ENCODE results near the gene TIMM10.
A peak's percentile ranks its signal among the peaks of the same experiment; 100 is the strongest.

The TIMM10 gene

DNA sequence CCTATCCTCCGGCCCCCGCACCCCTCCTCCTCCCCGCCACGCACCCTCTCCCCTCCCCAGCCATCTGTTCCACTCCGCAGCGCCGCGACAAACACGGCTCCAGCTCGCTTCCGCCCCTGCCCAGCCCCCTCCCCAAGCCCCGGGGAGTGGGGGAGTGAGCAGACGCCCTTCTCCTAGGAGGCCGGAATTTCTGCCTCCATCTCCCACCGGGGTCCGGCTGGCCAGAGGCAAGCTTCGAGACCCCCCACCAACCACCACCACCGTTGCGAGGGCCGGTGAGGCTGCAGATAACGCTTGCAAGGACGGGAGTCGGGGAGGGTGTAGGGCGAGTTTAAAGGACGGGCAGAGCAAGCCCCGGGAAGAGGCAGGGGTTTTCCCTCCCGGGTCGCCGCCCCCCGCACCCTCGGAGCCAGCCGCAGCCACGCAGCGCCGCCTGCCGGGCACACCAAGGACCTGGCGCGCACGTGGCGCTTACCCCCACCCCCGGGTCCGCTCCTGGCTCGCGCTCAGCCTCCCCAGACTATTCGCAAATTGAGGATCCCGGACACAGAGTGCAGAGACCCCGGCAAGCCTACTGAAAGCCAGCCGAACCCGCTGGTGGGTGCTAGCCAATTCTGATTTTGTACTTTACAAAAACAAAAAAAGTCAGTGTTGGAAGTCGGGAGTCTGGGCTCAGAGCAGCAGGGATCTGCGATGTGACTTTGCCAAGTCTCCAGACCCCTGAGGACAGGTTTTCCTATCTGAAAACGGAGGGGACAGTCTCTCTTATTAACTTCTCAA lies 47.6 kb downstream of the TIMM10 start:
- DNase-seq = peak; percentile 54

DNA sequence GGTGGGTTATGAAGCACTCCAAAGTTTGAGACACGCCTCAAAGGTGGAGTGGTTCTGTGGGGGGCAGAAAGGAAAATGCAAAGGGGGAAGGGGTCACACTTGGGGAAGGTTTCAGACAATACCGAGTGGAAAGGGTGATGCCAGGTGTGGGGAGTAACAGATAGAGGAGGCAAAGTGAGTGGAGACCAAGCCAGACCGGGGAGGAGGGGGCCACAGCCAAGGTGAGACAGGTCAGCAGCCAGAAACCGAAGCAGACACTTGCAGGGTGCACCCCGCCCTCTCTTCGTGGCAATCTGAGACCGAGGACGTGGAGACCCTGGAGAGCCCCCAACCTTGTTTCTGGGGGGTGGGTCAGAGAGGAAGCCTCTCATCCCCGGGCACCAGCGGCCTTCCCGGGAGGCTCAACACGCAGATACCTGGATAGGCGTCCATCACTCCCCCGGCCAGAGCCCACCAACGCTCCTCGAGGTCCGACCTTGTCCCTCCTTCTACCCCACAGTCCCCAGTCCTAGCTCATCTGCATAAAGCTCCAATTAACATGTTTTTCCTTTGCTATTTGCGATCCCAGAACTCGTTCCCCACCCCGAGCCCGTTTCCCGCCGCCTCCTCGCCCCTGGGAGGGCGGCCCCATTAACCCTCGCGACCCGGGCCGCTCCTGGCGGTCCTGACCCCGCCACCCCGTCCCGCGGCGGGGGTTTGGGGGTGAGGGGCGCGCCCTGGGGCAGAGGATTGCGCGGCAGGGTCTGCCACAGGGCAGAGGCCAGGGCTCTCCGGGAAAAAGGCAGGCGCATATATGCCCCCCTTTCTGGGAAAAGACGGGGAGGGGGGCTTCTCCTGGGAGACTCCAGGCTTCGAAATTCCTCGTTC lies 48.4 kb downstream of the TIMM10 start:
- no peak for DNase-seq

DNA sequence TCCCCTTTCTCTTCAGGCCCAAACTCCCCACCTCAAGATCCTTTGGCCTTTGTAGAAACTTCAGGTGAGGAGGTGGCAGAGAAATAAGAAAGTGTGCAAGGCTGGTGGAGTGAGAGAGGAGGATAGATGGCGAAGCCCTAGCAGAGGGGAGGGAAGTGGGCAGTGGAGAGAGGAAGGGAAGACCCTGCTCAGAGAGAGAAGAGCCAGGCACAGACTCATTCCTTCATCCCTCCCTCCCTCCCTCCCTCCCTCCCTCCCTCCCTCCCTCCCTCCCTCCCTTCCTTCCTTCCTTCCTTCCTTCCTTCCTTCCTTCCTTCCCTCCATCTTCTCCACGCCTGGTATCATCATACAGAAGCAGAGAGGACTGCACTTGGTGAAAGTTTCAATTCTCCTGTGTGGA lies 49.2 kb downstream of the TIMM10 start:
- DNase-seq = no peak

DNA sequence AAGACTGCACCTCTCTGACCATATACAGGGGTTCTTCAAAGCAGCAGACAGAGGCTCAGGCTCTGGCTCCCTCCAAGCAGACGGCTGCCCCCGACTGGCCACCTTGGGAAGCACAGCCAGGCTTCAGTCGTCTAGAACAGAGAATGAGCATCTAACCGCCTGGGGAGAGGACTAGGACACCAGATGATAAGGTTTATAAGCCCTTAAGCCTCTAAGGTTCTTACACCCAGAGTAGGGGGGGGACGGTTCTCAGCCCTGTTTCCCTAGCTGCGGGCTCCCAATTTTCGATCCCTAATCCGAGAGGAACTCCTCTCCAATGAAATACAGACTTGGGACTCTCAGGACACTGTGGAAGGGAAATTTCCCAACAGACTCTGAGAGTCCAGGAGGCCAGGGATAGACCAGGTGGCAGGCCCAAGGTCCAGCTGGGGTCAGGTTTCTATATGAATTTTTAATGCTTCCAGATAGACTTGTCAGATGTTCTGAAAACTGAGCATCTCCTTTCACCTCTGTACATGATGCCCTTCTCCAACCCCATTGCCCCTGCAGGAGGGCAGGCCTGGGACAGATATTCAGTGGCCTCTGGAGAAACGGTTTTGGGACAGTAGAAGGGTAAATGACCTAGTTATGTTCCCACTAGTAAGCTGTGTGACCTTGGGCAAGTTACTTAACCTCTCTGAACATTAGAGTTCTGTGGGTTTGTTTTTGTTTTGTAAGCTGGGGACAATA lies 50.0 kb downstream of the TIMM10 start:
- peak; percentile 63 for DNase-seq

DNA sequence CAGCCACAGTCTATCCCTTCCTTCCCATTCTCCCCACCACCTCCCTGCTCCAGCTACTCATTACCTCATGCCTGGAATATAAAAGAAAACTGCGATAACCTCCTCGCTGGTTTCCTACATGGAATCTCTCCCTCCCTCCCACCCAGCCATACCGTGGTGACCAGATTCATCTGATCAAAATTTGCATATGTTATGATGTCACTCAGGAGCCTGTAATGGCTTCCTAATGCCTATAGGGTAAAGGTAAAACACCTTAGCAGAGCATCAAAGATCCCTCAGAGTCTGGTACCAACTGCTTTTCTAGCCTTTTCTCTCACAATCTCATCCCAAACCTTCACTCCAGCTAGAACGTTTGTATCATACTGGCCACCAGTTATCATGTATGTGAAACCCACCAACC lies 50.6 kb downstream of the TIMM10 start:
- no peak for DNase-seq

DNA sequence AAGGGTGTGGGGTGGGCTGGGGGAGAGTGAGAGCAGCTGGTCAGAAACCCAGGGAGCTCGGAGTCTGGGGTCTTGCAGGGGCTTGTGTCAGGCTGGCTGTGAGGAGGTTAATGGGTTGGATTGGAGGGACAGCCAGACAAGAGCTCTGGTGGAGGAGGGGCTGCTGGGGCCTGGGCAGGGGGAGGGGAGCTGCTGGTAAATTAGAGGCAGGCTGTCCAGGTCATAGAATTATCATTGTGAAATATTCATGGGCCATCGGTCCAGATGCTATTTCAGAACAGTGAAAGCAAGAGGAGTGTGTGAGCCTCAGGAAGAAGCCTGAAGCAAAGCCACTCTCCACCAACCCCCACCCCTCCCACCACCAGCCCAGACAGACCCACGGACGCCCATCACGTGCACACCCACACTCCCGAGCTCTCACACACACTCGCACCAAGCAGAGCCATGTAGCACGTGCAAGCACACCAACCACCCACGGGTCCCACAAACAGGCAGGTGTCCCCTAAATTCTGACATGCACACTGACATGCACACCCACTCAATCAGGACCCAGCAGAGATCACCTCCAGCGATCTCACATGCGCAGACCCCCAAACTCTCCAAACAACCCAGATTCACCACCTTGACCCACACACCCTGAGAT lies 51.4 kb downstream of the TIMM10 start:
- DNase-seq = no peak

All from activated CD4-positive, alpha-beta T cell treated with anti-CD3 and anti-CD28 coated beads, Interleukin-2, amount 50 U/mL, for 1 hour (primary cell).